Mesenchymal stem cell (in vitro differentiated cells and primary cell): ENCODE measurements around the gene ARHGAP33.

Source experiments
- DNase-seq: peaks from one replicate; pipeline ENCODE4 v3.0.0-alpha.2; 2013
- H2AFZ ChIP-seq: one replicate; pipeline ENCODE4 v1.6.1; 2013; ENCODE audit warnings: low read depth, mild to moderate bottlenecking, control low read depth, inconsistent platforms, low read length, moderate library complexity
- H2AK5ac ChIP-seq: 2 replicates; pipeline ENCODE4 v1.6.1; 2013; ENCODE audit warnings: low read length, moderate library complexity, mild to moderate bottlenecking, inconsistent platforms; ENCODE audit not compliant: severe bottlenecking
- H2BK120ac ChIP-seq: one replicate; pipeline ENCODE4 v1.6.1; 2013; ENCODE audit warnings: low read depth, mild to moderate bottlenecking, inconsistent platforms, low read length, moderate library complexity
- H2BK12ac ChIP-seq, 2 experiments: one replicate each; pipeline ENCODE4 v1.6.1; 2013; ENCODE audit warnings: inconsistent platforms in 2 of 2, low read length in 2 of 2, mild to moderate bottlenecking in 2 of 2, moderate library complexity in 2 of 2, control low read depth in 1 of 2
- H2BK15ac ChIP-seq: one replicate; pipeline ENCODE4 v1.6.1; 2013; ENCODE audit warnings: mild to moderate bottlenecking, low read depth, inconsistent platforms; ENCODE audit not compliant: poor library complexity, severe bottlenecking
- H2BK5ac ChIP-seq: 2 replicates; pipeline ENCODE4 v1.6.1; 2013; ENCODE audit warnings: low read depth, mild to moderate bottlenecking, low read length, control low read depth, inconsistent platforms; ENCODE audit not compliant: poor library complexity, severe bottlenecking
- H3K14ac ChIP-seq, 2 experiments: one replicate each; pipeline ENCODE4 v1.6.1; 2013; ENCODE audit warnings: inconsistent platforms in 2 of 2, low read length in 2 of 2, control low read depth in 1 of 2, mild to moderate bottlenecking in 1 of 2, moderate library complexity in 1 of 2
- H3K18ac ChIP-seq, 2 experiments: one replicate each; pipeline ENCODE4 v1.6.1; 2013; ENCODE audit warnings: inconsistent platforms in 2 of 2, low read length in 2 of 2, control low read depth in 1 of 2, low read depth in 1 of 2, mild to moderate bottlenecking in 1 of 2
- H3K23ac ChIP-seq, 2 experiments: one replicate each; pipeline ENCODE4 v1.6.1; 2013; ENCODE audit warnings: inconsistent platforms in 2 of 2, low read length in 2 of 2, mild to moderate bottlenecking in 2 of 2, moderate library complexity in 2 of 2, control low read depth in 1 of 2
- H3K27ac ChIP-seq: 2 replicates; pipeline ENCODE4 v1.5.1; 2013; ENCODE audit warnings: mild to moderate bottlenecking, moderate library complexity, low read length, control low read depth, inconsistent platforms; ENCODE audit not compliant: poor library complexity, severe bottlenecking
- H3K27me3 ChIP-seq, 2 experiments: 2 replicates each; pipeline versions ENCODE4 v1.6.1 to v1.7.0; 2013; ENCODE audit warnings: low read length in 2 of 2, mild to moderate bottlenecking in 2 of 2, moderate library complexity in 2 of 2, control low read depth in 1 of 2, inconsistent platforms in 1 of 2; ENCODE audit not compliant: control insufficient read depth in 1 of 2, insufficient read depth in 1 of 2
- H3K36me3 ChIP-seq, 2 experiments: 2 replicates each; pipeline versions ENCODE4 v1.6.1 to v1.7.0; 2013; ENCODE audit warnings: low read length in 2 of 2, control low read depth in 1 of 2, inconsistent platforms in 1 of 2, low read depth in 1 of 2, mild to moderate bottlenecking in 1 of 2; ENCODE audit not compliant: insufficient read depth in 2 of 2, control insufficient read depth in 1 of 2
- H3K4ac ChIP-seq, 2 experiments: one replicate each; pipeline ENCODE4 v1.6.1; 2013; ENCODE audit warnings: inconsistent platforms in 2 of 2, low read length in 2 of 2, mild to moderate bottlenecking in 2 of 2, moderate library complexity in 2 of 2, control low read depth in 1 of 2, low read depth in 1 of 2
- H3K4me1 ChIP-seq: 2 replicates; pipeline ENCODE4 v1.6.1; 2013; ENCODE audit warnings: low read depth, low read length, control low read depth; ENCODE audit not compliant: control insufficient read depth, insufficient read depth
- H3K4me2 ChIP-seq: 2 replicates; pipeline ENCODE4 v1.6.1; 2013; ENCODE audit warnings: low read length, mild to moderate bottlenecking, inconsistent platforms; ENCODE audit not compliant: poor library complexity, severe bottlenecking
- H3K4me3 ChIP-seq, 2 experiments: 2 replicates each; pipeline versions ENCODE4 v1.5.1 to v1.7.0; 2013; ENCODE audit warnings: low read length in 2 of 2, mild to moderate bottlenecking in 2 of 2, control low read depth in 1 of 2, low read depth in 1 of 2; ENCODE audit not compliant: insufficient read depth in 1 of 2
- H3K79me1 ChIP-seq: replicated peaks from 2 replicates; pipeline ENCODE4 v1.6.1; 2013; ENCODE audit warnings: mild to moderate bottlenecking, control low read depth, low read length, inconsistent platforms; ENCODE audit not compliant: poor library complexity, severe bottlenecking
- H3K9ac ChIP-seq: 2 replicates; pipeline ENCODE4 v1.7.0; 2013; ENCODE audit warnings: mild to moderate bottlenecking, low read length, moderate library complexity
- H3K9me3 ChIP-seq: 2 replicates; pipeline ENCODE4 v1.7.0; 2013; ENCODE audit warnings: mild to moderate bottlenecking, low read length; ENCODE audit not compliant: control insufficient read depth
- H4K8ac ChIP-seq: one replicate; pipeline ENCODE4 v1.6.1; 2013; ENCODE audit warnings: inconsistent platforms, mild to moderate bottlenecking, low read length, moderate library complexity
- H4K91ac ChIP-seq: one replicate; pipeline ENCODE4 v1.6.1; 2013; ENCODE audit warnings: mild to moderate bottlenecking, low read length, inconsistent platforms
- WGBS: methylation state at CpG from one replicate; pipeline ENCODE4 v1.1.7; 2013; ENCODE audit warnings: mixed read lengths; 5-methylcytosine and 5-hydroxymethylcytosine counted together

Gene ARHGAP33

DNA sequence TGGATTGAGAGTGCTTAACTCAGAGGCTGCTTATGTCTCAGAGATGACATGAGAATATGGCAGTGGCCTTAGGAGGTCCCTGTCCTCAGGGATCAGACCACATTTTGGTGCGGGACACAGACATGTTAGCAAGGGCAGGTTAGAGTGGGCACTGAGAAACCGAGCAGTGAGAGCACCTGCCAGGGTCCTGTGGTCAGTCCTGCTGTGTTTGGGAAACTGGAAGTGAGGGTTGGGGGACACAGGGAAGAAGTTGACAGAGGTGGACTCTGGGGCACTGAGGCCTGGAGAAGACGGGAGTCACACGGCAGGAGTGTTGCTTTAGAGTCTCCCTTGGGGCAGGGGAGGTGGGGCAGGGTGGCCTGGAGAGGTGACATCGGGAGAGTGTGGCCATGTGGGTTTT, 40.5 kb upstream of the ARHGAP33 start:
- Histone ChIP-seq H3K36me3 (peaks cover 82 to 97% of the 10 kb centered on the region in 2 experiments), H2AFZ (no peak overlapping the region), H3K14ac (no peak overlapping the region), H3K4me2 (no peak overlapping the region), H3K4ac (no peak overlapping the region), H3K79me1 (peaks cover 49% of the 10 kb centered on the region), H3K18ac (no peak overlapping the region), H2BK5ac (no peak overlapping the region), H3K4me1 (peaks cover 5% of the 10 kb centered on the region), H3K23ac (no peak overlapping the region), H2BK120ac (no peak overlapping the region), H3K27me3 (no peaks in the 10 kb centered on the region), H2BK12ac (no peak overlapping the region), H3K9ac (no peak overlapping the region), H3K9me3 (no peaks in the 10 kb centered on the region), H3K4me3 (no peak overlapping the region), H2AK5ac (no peak overlapping the region), H4K8ac (no peak overlapping the region), H3K27ac (no peak overlapping the region), H4K91ac (no peak overlapping the region), H2BK15ac (no peak overlapping the region)
- DNase-seq, result no peak
- 97% methylated on average over 2 of the region's 5 CpGs for WGBS

DNA sequence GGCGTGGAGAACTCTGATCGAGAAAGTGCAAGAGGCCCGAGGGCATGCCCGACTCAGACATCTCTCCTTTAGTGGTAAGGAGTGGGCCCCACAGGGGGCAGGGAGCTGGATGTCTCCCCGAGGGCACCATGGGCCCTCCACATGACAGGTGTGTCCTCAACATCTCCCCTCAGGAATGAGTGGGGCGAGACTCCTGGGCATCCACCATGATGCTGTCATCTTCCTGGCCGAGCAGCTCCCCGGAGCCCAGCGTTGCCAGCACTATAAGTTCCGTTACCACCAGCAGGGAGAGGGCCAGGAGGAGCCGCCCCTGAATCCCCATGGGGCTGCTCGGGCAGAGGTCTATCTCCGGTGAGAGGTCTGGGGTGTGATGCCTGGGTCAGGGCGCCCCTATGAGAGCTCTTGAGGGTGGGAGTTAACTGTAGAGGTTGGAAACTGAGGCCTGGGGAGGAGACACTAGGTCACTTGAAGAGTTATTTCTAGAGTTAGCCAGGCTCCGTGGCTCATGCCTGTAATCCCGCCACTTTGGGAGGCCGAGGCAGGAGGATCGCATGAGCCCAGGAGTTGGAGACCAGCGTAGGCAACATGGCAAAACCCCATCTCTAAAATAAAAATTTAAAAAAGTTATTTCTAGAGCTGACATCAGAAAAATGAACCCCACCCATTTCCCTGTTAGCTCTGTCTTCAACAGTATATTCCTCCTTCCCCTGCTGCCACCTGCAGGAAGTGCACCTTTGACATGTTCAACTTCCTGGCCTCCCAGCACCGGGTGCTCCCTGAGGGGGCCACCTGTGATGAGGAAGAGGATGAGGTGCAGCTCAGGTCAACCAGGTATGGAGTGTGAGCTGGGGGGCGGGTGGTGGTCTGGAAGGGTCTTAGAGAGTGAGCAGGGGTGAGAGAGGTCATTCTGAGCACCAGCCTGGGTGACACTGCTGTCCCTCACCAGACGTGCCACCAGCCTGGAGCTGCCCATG, 38.2 kb upstream of the ARHGAP33 start:
- no peaks in the 10 kb centered on the region for H3K9me3 ChIP-seq
- no peak overlapping the region for H3K23ac ChIP-seq
- no peak overlapping the region for H2AK5ac ChIP-seq
- peaks cover 29% of the 10 kb centered on the region for H3K79me1 ChIP-seq
- peaks cover 63 to 76% of the 10 kb centered on the region in 2 experiments for H3K36me3 ChIP-seq
- no peak overlapping the region for H2BK15ac ChIP-seq
- H3K27me3 ChIP-seq, result no peaks in the 10 kb centered on the region
- no peak overlapping the region for H2BK120ac ChIP-seq
- H3K27ac ChIP-seq, result no peak overlapping the region
- H3K18ac ChIP-seq, result no peak overlapping the region
- no peak overlapping the region for H3K9ac ChIP-seq
- H2BK12ac ChIP-seq, result no peak overlapping the region
- 96% methylated on average over 21 of the region's 22 CpGs for WGBS
- H3K4me1 ChIP-seq, result peaks cover 12% of the 10 kb centered on the region
- H3K4me3 ChIP-seq, result no peak overlapping the region
- H3K4ac ChIP-seq, result no peak overlapping the region
- H3K4me2 ChIP-seq, result no peak overlapping the region
- no peak overlapping the region for H2AFZ ChIP-seq
- no peak overlapping the region for H2BK5ac ChIP-seq
- H4K91ac ChIP-seq, result no peak overlapping the region
- DNase-seq, result no peak
- no peak overlapping the region for H4K8ac ChIP-seq
- H3K14ac ChIP-seq, result no peak overlapping the region

DNA sequence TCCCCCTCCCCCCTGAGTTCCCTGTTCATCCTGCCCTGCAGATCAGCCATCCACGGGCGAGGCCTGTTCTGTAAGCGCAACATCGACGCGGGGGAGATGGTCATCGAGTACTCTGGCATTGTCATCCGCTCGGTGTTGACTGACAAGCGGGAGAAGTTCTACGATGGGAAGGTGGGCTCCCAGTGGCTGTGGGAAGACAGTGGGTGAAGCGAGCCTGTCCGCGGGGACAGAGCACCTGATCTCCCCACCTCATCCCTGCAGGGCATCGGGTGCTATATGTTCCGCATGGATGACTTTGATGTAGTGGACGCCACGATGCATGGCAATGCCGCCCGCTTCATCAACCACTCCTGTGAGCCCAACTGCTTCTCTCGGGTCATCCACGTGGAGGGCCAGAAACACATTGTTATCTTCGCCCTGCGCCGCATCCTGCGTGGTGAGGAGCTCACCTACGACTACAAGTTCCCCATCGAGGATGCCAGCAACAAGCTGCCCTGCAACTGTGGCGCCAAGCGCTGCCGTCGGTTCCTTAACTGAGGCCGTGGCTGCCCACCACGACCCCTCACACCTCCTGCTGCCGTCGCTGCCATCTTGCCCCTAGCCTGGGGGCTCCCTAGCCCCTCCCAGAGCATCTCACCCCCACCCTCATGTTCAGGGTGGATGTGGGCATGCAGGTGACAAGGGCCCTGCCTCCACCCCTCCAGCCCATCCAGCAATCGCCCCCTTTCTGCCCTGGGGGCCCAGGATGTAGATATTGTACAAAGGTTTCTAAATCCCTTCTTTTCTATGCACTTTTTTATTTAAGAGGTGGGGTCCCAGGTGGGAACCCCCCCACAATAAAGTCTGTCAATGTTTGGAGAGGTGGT, 37.1 kb upstream of the ARHGAP33 start:
- Histone ChIP-seq H3K4me2 (no peak overlapping the region), H2AK5ac (no peak overlapping the region), H3K4me1 (peaks cover 12% of the 10 kb centered on the region), H3K4me3 (no peak overlapping the region), H3K14ac (no peak overlapping the region), H2AFZ (no peak overlapping the region), H3K27me3 (no peaks in the 10 kb centered on the region), H4K8ac (no peak overlapping the region), H3K36me3 (peaks cover 70 to 72% of the 10 kb centered on the region in 2 experiments), H2BK120ac (no peak overlapping the region), H2BK15ac (no peak overlapping the region), H3K9me3 (no peaks in the 10 kb centered on the region), H3K27ac (no peak overlapping the region), H3K4ac (no peak overlapping the region), H3K23ac (no peak overlapping the region), H2BK5ac (no peak overlapping the region), H3K79me1 (peaks cover 28% of the 10 kb centered on the region), H3K18ac (no peak overlapping the region), H4K91ac (no peak overlapping the region), H3K9ac (no peak overlapping the region), H2BK12ac (no peak overlapping the region)
- no peak for DNase-seq
- WGBS, result 96% methylated on average over 36 of the region's 37 CpGs

DNA sequence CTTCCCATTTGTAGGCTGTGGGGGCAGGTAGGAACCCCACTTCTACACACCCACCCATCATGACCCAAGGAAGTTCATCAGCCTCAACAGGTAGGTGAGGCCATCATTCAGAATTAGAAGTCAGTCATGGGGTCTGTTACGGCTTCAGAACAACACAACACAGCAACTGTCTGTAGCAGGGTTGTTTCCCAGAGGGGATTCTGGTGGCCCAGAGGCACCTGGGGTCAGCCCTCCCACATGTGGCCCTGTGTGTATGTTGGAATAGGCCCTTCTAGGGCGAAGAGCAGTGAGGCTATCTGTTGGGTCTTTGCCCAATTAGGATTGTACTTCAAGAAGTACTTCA, 36.5 kb upstream of the ARHGAP33 start:
- WGBS, result 97% methylated on average over 2 of the region's 2 CpGs
- H3K4ac ChIP-seq, result no peak overlapping the region
- no peak overlapping the region for H2BK15ac ChIP-seq
- H4K8ac ChIP-seq, result no peak overlapping the region
- no peaks in the 10 kb centered on the region for H3K27me3 ChIP-seq
- DNase-seq, result no peak
- H2AK5ac ChIP-seq, result no peak overlapping the region
- H3K36me3 ChIP-seq, result peaks cover 66 to 69% of the 10 kb centered on the region in 2 experiments
- no peak overlapping the region for H4K91ac ChIP-seq
- H3K9me3 ChIP-seq, result no peaks in the 10 kb centered on the region
- no peak overlapping the region for H3K27ac ChIP-seq
- no peak overlapping the region for H3K4me2 ChIP-seq
- H2BK5ac ChIP-seq, result no peak overlapping the region
- peaks cover 13% of the 10 kb centered on the region for H3K4me1 ChIP-seq
- H3K23ac ChIP-seq, result no peak overlapping the region
- H3K18ac ChIP-seq, result no peak overlapping the region
- peaks cover 27% of the 10 kb centered on the region for H3K79me1 ChIP-seq
- H2BK120ac ChIP-seq, result no peak overlapping the region
- no peak overlapping the region for H3K14ac ChIP-seq
- H3K9ac ChIP-seq, result no peak overlapping the region
- no peak overlapping the region for H2BK12ac ChIP-seq
- no peak overlapping the region for H2AFZ ChIP-seq
- no peak overlapping the region for H3K4me3 ChIP-seq
